Ishikawa (cell line): Measurements from ENCODE around the gene FCER2.
A peak's percentile ranks its signal among the peaks of the same experiment; 100 is the strongest.

ENCODE experiments used
- CEBPB ChIP-seq: IDR thresholded peaks from 2 replicates; pipeline ENCODE4 v1.6.1; 2012
- CREB1 ChIP-seq: IDR thresholded peaks from 2 replicates; pipeline ENCODE4 v1.6.1; 2012; ENCODE audit warnings: low read depth
- EGR1 ChIP-seq: IDR thresholded peaks from 2 replicates; pipeline ENCODE4 v1.6.1; 2012
- EP300 ChIP-seq: IDR thresholded peaks from 2 replicates; pipeline ENCODE4 v1.6.1; 2012; ENCODE audit warnings: borderline replicate concordance
- FOXM1 ChIP-seq: IDR thresholded peaks from 2 replicates; pipeline ENCODE4 v1.6.1; 2012; ENCODE audit warnings: low read depth, borderline replicate concordance
- NFIC ChIP-seq: IDR thresholded peaks from 2 replicates; pipeline ENCODE4 v1.6.1; 2012
- RAD21 ChIP-seq: IDR thresholded peaks from 2 replicates; pipeline ENCODE4 v1.6.1; 2012; ENCODE audit warnings: low read depth
- TAF1 ChIP-seq: IDR thresholded peaks from 2 replicates; pipeline ENCODE4 v1.6.1; 2012; ENCODE audit warnings: low read depth, mild to moderate bottlenecking
- TCF12 ChIP-seq: IDR thresholded peaks from 2 replicates; pipeline ENCODE4 v1.6.1; 2012; ENCODE audit warnings: low read depth
- TEAD4 ChIP-seq: IDR thresholded peaks from 2 replicates; pipeline ENCODE4 v1.6.1; 2012
- YY1 ChIP-seq: IDR thresholded peaks from 2 replicates; pipeline ENCODE4 v1.6.1; 2012; ENCODE audit warnings: low read depth
- ZBTB7A ChIP-seq: IDR thresholded peaks from 2 replicates; pipeline ENCODE4 v1.6.1; 2012; ENCODE audit warnings: low read depth
- TF ChIP-seq, protein P1 (sequence below): IDR thresholded peaks from 2 replicates; pipeline ENCODE4 v1.6.1; 2012; ENCODE audit warnings: low read depth, mild to moderate bottlenecking
- TF ChIP-seq, protein P2 (sequence below): IDR thresholded peaks from 2 replicates; pipeline ENCODE4 v1.6.1; 2012

DNA sequence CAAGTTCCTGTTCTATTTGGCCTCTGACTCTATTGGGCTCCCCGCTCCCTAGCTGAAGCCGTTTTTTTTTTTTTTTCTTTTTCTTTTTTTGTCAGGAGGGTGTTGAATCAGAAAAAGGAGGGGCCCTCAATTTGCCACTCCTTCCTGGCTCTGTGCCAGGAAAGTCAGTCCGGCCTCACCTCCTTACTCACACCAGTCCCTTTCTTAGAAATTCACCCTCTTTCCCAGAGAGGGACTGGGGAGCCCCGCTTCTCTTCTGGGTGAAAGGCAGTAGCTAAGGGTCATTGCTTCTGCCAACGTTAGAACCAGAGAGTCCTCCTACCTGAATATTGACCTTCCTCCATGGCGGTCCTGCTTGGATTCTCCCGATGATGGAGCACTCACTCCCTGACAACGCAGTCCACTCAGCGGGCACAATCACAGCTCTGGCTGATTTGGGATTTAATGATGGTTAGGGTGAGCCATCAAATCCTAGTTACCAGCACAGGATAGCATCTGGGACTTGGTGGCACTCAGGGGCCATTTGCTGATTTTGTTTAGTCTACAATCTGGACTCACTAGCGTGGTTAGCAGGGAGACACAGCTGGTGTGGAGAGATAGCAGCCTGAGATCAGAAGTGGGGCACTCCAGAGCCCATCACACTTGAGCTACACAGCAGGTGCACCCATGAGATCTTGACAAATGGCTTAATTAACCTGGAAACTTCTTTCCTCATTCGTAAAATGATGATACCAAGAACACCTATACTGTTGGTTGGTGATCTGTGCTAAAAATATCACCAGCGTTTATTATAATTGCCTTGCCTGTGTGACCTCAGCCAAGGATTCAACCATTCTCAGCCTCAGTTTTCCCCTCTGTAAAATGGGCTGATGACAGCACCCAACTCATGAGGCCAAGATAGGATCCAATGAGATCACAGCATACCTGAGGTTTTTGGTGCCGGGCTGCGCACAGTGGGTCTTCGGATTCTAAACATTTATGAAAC, 2.2 kb downstream of the FCER2 start:
- TF ChIP-seq CEBPB (no peak), EP300 (no peak), TAF1 (no peak), CREB1 (no peak), ZBTB7A (no peak), RAD21 (no peak), YY1 (no peak), EGR1 (no peak), TEAD4 (no peak), TCF12 (no peak), FOXM1 (no peak), NFIC (peak; percentile 70)
- TF ChIP-seq, protein P1, sequence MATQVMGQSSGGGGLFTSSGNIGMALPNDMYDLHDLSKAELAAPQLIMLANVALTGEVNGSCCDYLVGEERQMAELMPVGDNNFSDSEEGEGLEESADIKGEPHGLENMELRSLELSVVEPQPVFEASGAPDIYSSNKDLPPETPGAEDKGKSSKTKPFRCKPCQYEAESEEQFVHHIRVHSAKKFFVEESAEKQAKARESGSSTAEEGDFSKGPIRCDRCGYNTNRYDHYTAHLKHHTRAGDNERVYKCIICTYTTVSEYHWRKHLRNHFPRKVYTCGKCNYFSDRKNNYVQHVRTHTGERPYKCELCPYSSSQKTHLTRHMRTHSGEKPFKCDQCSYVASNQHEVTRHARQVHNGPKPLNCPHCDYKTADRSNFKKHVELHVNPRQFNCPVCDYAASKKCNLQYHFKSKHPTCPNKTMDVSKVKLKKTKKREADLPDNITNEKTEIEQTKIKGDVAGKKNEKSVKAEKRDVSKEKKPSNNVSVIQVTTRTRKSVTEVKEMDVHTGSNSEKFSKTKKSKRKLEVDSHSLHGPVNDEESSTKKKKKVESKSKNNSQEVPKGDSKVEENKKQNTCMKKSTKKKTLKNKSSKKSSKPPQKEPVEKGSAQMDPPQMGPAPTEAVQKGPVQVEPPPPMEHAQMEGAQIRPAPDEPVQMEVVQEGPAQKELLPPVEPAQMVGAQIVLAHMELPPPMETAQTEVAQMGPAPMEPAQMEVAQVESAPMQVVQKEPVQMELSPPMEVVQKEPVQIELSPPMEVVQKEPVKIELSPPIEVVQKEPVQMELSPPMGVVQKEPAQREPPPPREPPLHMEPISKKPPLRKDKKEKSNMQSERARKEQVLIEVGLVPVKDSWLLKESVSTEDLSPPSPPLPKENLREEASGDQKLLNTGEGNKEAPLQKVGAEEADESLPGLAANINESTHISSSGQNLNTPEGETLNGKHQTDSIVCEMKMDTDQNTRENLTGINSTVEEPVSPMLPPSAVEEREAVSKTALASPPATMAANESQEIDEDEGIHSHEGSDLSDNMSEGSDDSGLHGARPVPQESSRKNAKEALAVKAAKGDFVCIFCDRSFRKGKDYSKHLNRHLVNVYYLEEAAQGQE, result no peak
- TF ChIP-seq, protein P2, sequence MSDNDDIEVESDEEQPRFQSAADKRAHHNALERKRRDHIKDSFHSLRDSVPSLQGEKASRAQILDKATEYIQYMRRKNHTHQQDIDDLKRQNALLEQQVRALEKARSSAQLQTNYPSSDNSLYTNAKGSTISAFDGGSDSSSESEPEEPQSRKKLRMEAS, result no peak
